NAMALWA (cell line): ENCODE results near the gene FSD1.
A peak's percentile ranks its signal among the peaks of the same experiment; 100 is the strongest.
"Not testable (repeated sequence)": the region's sequence is repeated elsewhere in the genome, so short reads cannot be mapped to it uniquely, and the experiment has no call there.

Experiments
- DNase-seq: peaks from one replicate; pipeline ENCODE4 v3.0.0-alpha.2; 2015; ENCODE audit warnings: low spot score

The FSD1 gene

DNA sequence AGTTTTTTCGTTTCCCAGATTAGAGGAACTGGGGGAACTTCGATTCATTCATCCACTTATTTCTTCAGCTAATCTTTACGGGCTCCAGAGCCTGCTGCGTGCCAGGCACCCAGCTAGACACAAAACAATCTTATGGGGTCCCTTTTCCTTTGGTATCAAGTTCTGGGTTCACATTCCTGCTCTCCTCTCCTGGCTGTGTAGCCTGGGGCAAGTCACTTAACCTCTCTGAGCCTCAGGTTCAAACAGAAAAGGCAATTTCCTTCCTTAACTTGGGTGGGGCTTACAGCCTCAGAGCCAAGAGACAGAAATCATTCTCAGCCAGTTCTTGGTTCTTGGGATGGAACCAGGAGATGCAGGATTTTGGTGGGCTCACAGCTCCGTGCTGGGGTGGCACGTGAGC is 19.4 kb upstream of the FSD1 start:
- DNase-seq, result no peak

- DNase-seq, result not testable (repeated sequence)
Observed at GRCh38 chr19:4286141-4286540, 18.3 kb upstream of the FSD1 start.

- no peak for DNase-seq
Observed at GRCh38 chr19:4288091-4288777, 16.2 kb upstream of the FSD1 start.

DNA sequence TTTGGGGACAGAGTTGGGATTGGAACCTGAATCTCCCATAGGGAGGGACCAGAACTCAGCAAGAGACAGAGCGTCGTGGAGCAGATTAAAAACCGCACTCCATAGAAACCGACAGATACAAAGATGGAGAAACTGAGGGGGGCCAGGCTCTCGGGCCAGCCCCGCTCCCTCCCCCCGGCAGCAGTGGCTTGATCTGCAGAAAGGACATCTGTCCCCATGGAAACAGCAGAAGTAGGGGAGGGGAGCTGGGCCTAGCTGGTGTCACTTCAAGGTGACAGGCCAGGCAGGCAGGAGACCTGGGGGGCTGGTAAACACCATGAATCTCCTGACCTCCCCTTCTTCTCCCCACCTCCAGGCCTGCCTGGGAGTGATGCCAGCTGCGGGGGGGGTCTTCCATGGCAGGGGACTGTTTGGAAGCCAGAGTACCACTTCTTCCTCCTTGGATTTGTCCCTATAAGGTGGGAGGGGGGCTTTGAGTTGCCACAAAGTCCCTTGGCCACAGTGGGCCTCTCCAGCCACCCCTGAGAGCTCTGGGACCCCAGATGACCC is 13.1 kb upstream of the FSD1 start:
- no peak for DNase-seq

DNA sequence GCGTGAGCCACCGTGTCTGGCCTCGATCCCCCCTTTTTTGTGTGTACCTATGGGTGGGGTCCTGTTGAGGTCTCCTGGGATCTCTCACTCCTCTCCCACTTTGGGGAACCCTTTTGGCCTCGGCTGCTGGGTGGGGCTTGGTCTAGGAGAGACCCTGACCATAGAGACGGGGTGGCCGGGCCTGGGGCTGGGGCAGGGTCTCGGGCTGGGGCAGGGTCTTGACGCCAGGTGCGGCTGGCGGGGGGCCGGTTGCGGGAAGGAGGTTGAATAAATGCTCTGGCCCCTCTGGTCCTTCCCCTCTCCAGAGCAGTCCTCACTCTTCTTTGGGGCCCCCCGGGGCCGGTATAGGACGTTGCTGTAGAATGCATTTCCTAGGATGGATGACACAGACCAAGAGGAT is 11.9 kb upstream of the FSD1 start:
- no peak for DNase-seq

GRCh38 chr19:4294389-4294788 is 10.0 kb upstream of the FSD1 start:
- no peak for DNase-seq

- DNase-seq, result peak; percentile 89
Observed at GRCh38 chr19:4295972-4296771, 8.2 kb upstream of the FSD1 start.

DNA sequence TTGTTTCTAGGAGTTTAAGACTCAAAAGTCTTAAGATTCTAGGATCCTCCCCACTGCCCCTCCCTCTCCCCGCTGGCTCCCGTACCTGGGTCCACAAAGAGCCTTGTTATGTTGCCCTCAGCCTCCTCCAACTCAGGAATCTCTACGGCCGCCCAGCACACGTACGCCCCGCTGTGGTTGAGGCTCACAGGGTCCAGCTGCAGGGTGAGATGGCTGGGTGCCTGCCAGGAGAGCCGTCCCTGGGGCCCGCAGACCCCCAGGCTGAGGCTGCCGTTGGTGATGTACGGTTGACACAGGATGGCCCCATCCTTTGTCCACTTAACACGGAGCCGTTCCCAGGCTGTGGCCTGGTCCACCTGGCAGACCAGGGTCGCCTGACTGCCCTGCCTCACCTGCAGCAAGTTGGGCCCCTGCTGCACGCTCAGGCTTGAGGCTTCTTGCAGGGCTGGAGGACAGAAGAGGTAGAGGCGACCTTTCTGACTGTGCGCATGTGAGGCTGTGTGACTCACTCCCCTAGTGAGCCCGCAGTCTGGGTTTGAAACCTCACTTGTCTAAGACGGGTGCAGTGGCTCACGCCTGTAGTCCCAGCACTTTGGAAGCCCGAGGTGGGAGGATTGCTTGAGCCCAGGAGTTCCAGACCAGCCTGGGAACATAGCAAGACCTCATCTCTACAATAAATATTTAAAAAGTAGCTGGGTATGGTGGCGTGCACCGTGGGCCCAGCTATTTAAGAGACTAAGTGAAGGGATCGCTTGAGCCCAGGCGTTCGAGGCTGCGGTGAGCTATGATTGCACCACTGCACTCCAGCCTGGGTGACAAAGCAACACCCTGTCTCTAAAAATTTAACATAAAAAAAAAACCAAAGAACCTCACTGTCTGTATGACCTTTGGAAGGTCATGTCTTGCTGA is 6.2 kb upstream of the FSD1 start:
- DNase-seq, result no peak

DNA sequence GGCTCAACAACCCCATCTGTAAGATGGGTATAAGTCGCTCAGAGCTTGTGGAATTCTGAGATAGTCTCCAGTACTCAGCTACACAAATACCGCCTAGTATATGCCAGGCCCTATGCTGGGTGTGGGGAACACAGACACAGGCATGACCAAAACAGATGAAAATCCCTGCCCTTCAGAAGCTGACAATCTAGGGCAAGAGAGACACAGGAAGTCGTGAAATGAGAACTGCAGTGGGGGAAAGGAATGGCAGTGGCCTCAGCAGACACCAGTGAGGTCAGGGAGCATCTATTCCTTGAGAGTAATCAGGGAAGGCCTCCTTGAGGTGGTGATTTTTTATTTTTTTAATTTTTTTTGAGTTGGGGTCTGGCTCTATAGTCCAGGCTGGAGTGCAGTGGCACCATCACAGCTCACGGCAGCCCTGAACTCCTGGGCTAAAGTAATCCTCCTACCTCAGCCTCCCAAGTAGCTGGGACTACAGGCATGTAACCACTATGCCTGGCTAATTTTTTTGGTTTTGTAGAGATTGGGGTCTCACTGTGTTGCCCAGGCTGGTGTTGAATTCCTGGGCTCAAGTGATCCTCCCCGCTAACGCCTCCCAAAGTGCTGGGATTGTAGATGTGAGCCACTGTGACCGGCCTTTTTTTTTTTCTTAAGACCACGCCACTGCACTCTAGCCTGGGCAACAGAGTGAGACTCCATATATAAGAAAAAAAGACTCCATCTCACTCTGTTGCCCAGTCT is 5.4 kb upstream of the FSD1 start:
- no peak for DNase-seq

- DNase-seq, result no peak
Observed at GRCh38 chr19:4300589-4300988, 3.8 kb upstream of the FSD1 start.

DNA sequence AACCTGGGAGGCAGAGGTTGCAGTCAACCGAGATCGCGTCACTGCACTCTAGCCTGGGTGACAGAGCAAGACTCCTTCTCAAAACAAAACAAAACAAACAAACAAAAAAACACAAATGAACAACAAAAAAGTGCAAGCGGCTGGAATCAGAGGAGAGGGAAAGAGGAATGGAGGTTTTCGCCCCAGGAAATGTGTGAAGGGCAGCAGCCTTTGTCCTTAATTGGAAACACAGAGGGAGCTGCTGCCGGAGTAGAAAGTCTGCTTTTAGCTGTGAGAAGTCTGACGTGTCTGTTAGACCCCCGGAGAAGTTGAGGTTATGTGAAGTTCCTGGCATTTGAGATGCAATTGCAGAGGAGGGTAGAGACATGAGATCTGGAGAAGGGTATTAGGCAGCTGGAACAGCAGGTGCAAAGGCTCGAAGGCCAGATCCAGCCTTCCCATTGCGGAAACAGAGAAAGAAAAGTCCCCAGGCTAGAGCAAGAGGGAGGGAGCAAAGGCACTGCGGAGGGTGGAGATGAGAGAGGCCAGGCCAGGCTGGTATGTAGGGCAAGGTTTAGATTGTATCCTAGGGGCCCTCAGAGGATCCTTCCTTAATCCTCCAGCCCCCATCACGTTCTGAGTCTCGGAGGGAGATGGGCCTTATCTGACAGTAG is 2.7 kb upstream of the FSD1 start:
- DNase-seq, result no peak

DNA sequence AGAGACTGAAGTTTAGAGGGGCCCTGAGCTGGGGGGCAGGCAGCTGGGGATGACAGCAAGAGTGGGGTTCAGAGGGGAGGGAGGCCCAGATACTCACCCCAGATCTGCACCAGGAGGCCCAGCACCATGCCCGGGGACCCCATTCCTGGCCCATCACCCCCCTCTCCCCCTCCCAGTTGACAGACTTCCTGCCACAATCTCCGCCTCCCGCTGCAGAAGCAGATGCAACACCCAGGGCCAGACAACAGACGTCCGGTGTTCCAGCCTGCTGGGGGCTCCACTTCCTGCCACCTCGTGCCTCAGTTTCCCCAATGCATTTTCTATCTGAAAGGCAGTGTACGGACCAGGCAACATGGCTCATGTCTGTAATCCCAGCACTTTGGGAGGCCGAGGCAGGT is 2.2 kb upstream of the FSD1 start, which contains the start of gene TMIGD2:
TSS of gene TMIGD2 (minus strand) at position 147 of the 398 bp plus-strand sequence. CDS start at position 143, 4 bp downstream.
- no peak for DNase-seq

GRCh38 chr19:4303819-4304537 is 420 bp upstream of the FSD1 start:
- DNase-seq, result no peak

GRCh38 chr19:4305257-4305612 is 837 bp downstream of the FSD1 start:
- no peak for DNase-seq

DNA sequence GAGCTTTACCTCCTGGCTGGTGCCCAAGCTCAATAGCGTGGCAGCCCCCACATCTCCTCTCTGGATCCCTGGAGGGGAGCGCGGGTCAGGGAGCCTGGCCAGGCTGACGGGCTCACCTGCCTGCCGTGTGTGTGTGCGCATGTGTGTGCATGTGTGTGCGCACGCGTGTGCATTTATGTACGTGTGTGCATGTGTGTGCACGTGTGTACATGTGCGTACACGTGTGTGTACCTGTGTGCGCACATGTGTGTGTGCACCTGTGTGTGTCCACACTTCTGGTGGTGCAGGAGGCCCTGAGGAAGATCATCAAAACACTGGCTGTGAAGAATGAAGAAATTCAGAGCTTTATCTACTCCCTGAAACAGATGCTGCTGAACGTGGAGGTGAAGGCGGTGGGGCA is 1.3 kb downstream of the FSD1 start:
- DNase-seq, result no peak

DNA sequence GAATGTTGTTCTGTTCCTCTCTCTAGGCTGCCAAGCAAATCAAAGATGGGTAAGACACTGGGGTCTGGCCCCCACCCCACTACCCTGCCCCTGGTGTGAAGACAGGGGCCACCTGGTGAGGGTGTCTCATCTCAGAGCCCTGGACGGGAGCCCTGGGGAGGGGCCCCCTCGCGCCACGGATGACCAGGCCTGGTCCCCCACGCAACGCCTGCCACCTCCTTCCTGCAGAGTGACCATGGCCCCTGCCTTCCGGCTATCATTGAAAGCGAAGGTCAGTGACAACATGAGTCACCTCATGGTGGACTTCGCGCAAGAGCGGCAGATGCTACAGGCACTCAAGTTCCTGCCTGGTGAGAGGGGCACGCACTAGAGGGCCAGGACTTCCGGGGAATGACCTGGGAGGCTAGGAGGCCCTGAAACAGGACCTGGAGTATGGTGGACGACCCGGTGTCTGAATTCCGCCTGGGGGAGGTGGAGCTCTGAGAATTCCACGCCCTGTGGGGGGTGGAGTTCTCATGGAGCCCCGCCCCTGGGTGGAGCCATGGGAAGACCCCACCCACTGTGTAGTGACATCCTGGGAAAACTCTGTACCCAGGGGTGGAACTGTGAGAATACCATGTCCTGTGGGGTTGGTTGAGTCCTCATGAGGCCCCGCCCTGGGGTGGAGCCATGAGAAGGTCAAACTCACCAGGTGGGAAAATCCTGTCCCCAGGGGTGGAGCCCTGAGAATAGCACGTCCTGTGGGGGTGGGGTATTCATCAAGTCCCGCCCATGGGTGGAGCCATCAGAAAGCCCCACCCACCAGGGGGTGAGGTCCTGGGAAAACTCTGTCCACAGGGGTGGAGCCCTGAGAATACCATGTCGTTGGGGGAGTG is 6.1 kb downstream of the FSD1 start:
- DNase-seq, result peak; percentile 79

GRCh38 chr19:4313847-4314490 is 9.6 kb downstream of the FSD1 start:
- DNase-seq, result peak; percentile 41

DNA sequence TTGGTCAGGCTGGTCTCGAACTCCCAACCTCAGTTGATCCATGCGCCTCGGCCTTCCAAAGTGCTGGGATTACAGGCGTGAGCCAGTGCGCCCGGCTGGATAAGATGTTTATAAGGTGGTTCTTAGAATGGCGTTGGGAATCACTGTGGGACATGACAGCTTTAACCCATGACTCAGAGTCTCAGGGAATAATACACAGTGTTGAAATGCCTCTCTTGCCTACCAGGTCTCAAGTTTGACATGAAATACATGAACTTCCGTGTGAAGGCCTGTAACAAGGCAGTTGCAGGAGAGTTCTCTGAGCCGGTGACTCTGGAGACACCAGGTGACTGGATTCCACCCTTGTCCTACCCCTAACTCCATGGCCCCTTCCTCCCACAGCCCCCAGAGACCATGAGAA is 12.6 kb downstream of the FSD1 start:
- DNase-seq, result no peak

GRCh38 chr19:4318460-4318859 is 14.1 kb downstream of the FSD1 start:
- DNase-seq, result no peak
